Measurements from ENCODE around the gene STYK1.

DNA sequence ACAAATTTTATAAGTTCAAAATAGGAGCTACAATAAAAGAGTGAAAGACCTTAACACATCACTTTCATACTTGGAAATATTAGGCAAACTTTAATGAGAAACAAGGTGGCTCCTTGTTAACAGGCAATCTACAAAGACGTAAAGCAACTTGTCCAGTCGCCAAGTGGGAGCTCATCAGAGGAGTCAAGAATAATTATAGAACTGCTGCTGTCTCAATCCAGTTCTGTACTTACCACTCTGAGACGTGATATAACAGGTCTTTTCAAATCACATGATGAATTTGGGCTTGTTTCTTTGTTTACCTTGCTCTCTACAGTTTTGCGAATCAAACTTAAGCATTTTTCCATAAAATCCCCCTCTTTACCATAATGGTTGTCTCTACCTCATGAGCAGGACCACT, 45.6 kb upstream of the STYK1 start:
- TF ChIP-seq CTCF (IDR thresholded peaks at IDR 0.05) (no peak), POLR2A (IDR thresholded peaks at IDR 0.05) (no peak)
